HepG2 (cell line): ENCODE data around the gene HSD11B1L. TPM values are rescaled to one million over a fixed set of nuclear protein-coding genes. Genes with fewer than 3 reads are reported as not detected.

Source experiments
- CEBPZ ChIP-seq: IDR thresholded peaks from 2 replicates; pipeline ENCODE4 v1.6.1; 2012; ENCODE audit warnings: low read length, improper control_type of control experiment
- FLYWCH1 ChIP-seq: sonication (generic); formaldehyde crosslinking; IDR thresholded peaks from 2 replicates; pipeline ENCODE4 v1.8.1; 2023; ENCODE audit warnings: mild to moderate bottlenecking, missing genetic modification reagents
- GATA4 ChIP-seq: sonication (generic); IDR thresholded peaks from 2 replicates; pipeline ENCODE4 v1.6.1; 2016; ENCODE audit warnings: antibody characterized with exemption, low read depth, borderline replicate concordance
- KMT2B ChIP-seq: IDR thresholded peaks from 2 replicates; pipeline ENCODE4 v1.6.1; 2016; ENCODE audit warnings: missing genetic modification reagents, missing compliant biosample characterization
- LBX2 ChIP-seq: sonication (generic); formaldehyde crosslinking; IDR thresholded peaks from 2 replicates; pipeline ENCODE4 v1.5.0; 2020; ENCODE audit warnings: missing genetic modification reagents, mild to moderate bottlenecking, borderline replicate concordance
- PBX3 ChIP-seq: sonication (generic); formaldehyde crosslinking; IDR thresholded peaks from 2 replicates; pipeline ENCODE4 v1.8.1; 2023; ENCODE audit warnings: missing genetic modification reagents, inconsistent platforms, borderline replicate concordance
- SIX1 ChIP-seq: sonication (generic); formaldehyde crosslinking; IDR thresholded peaks from 2 replicates; pipeline ENCODE4 v1.4.0; 2020; ENCODE audit warnings: missing genetic modification reagents, borderline replicate concordance
- ZKSCAN1 ChIP-seq: fragments of 150-350 bp; IDR thresholded peaks from 2 replicates; pipeline ENCODE4 v1.6.1; 2014; ENCODE audit warnings: low read length
- polyA plus RNA-seq, 8 experiments: library from polyadenylated mRNA; depleted of rRNA in 3 of 8; stranded (reverse) in 7 of 8; unstranded in 1 of 8; fragments of >200 nt; fragmentation: Illumina TruSeq in 4 of 8; extraction: Trizol in 4 of 8; gene quantifications; 2 replicates each; pipeline versions ENCODE4 v1.2.1 to v1.2.3, GENCODE V29; 2011 to 2016; ENCODE audit warnings: low read depth in 4 of 8, missing spikeins in 1 of 8, mixed read lengths in 1 of 8; ENCODE audit not compliant: insufficient read depth in 1 of 8
- total RNA-seq, 5 experiments: library from RNA; depleted of rRNA; stranded (reverse); fragments of >200 nt; fragmentation: Illumina TruSeq; extraction: Trizol; gene quantifications; 2 replicates each; pipeline ENCODE4 v1.2.3, GENCODE V29; 2016; ENCODE audit warnings: low read depth in 1 of 5
- TF ChIP-seq, protein P1 (sequence below): sonication (generic); formaldehyde crosslinking; IDR thresholded peaks from 2 replicates; pipeline ENCODE4 v1.4.0; 2020; ENCODE audit warnings: missing genetic modification reagents, mild to moderate bottlenecking, borderline replicate concordance
- TF ChIP-seq, protein P2 (sequence below): sonication (generic); formaldehyde crosslinking; IDR thresholded peaks from one replicate; pipeline ENCODE4 v1.5.1; 2020; ENCODE audit warnings: mild to moderate bottlenecking, missing genetic modification reagents; ENCODE audit errors: not compliant biosample characterization

Gene HSD11B1L
- total and polyA plus RNA-seq, 2 of the 13 experiments (the other 11 are each of a cell fraction or from before 2014, with no cell fraction given) = 2.8 to 3.9 TPM

GRCh38 chr19:5680437-5681368, at the start of gene HSD11B1L, which contains the start of gene MICOS13 (continued):
- TF ChIP-seq, protein P1, sequence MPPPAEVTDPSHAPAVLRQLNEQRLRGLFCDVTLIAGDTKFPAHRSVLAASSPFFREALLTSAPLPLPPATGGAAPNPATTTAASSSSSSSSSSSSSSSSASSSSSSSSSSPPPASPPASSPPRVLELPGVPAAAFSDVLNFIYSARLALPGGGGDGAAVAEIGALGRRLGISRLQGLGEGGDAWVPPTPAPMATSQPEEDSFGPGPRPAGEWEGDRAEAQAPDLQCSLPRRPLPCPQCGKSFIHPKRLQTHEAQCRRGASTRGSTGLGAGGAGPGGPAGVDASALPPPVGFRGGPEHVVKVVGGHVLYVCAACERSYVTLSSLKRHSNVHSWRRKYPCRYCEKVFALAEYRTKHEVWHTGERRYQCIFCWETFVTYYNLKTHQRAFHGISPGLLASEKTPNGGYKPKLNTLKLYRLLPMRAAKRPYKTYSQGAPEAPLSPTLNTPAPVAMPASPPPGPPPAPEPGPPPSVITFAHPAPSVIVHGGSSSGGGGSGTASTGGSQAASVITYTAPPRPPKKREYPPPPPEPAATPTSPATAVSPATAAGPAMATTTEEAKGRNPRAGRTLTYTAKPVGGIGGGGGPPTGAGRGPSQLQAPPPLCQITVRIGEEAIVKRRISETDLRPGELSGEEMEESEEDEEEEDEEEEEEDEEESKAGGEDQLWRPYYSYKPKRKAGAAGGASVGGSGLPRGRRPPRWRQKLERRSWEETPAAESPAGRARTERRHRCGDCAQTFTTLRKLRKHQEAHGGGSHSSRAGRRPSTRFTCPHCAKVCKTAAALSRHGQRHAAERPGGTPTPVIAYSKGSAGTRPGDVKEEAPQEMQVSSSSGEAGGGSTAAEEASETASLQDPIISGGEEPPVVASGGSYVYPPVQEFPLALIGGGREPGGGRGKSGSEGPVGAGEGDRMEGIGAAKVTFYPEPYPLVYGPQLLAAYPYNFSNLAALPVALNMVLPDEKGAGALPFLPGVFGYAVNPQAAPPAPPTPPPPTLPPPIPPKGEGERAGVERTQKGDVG = no peak
- TF ChIP-seq PBX3 (CRISPR knock-in tag) (no peak), LBX2 (no peak), SIX1 (CRISPR knock-in tag) (no peak), GATA4 (no peak), KMT2B (CRISPR knock-in tag) (peak; percentile 78), CEBPZ (no peak), ZKSCAN1 (no peak), FLYWCH1 (no peak)
- TF ChIP-seq, protein P2, sequence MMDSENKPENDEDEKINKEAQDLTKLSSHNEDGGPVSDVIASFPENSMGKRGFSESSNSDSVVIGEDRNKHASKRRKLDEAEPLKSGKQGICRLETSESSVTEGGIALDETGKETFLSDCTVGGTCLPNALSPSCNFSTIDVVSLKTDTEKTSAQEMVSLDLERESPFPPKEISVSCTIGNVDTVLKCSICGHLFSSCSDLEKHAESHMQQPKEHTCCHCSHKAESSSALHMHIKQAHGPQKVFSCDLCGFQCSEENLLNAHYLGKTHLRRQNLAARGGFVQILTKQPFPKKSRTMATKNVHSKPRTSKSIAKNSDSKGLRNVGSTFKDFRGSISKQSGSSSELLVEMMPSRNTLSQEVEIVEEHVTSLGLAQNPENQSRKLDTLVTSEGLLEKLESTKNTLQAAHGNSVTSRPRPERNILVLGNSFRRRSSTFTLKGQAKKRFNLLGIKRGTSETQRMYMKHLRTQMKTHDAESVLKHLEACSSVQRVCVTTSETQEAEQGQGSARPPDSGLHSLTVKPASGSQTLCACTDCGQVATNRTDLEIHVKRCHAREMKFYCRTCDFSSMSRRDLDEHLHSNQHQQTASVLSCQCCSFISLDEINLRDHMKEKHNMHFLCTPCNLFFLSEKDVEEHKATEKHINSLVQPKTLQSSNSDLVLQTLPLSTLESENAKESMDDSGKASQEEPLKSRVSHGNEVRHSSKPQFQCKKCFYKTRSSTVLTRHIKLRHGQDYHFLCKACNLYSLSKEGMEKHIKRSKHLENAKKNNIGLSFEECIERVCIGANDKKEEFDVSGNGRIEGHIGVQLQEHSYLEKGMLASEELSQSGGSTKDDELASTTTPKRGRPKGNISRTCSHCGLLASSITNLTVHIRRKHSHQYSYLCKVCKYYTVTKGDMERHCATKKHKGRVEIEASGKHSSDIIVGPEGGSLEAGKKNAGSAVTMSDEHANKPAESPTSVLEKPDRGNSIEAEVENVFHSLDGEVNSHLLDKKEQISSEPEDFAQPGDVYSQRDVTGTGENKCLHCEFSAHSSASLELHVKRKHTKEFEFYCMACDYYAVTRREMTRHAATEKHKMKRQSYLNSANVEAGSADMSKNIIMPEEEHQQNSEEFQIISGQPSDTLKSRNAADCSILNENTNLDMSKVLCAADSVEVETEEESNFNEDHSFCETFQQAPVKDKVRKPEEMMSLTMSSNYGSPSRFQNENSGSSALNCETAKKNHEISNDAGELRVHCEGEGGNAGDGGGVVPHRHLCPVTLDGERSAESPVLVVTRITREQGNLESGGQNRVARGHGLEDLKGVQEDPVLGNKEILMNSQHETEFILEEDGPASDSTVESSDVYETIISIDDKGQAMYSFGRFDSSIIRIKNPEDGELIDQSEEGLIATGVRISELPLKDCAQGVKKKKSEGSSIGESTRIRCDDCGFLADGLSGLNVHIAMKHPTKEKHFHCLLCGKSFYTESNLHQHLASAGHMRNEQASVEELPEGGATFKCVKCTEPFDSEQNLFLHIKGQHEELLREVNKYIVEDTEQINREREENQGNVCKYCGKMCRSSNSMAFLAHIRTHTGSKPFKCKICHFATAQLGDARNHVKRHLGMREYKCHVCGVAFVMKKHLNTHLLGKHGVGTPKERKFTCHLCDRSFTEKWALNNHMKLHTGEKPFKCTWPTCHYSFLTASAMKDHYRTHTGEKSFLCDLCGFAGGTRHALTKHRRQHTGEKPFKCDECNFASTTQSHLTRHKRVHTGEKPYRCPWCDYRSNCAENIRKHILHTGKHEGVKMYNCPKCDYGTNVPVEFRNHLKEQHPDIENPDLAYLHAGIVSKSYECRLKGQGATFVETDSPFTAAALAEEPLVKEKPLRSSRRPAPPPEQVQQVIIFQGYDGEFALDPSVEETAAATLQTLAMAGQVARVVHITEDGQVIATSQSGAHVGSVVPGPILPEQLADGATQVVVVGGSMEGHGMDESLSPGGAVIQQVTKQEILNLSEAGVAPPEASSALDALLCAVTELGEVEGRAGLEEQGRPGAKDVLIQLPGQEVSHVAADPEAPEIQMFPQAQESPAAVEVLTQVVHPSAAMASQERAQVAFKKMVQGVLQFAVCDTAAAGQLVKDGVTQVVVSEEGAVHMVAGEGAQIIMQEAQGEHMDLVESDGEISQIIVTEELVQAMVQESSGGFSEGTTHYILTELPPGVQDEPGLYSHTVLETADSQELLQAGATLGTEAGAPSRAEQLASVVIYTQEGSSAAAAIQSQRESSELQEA (CRISPR knock-in tag) = no peak
